ENCODE data around the gene ADAMTS7. TPM values are rescaled to one million over a fixed set of nuclear protein-coding genes. Genes with fewer than 3 reads are reported as not detected.
"Not testable (repeated sequence)": the region's sequence is repeated elsewhere in the genome, so short reads cannot be mapped to it uniquely, and the experiment has no call there.

ADAMTS7 gene
- total RNA-seq, 1 donor from 2014 or later, result 13.2 TPM

- peak; percentile 87 for DNase-seq (ENCODE audit: low spot score)
These were observed 46.0 kb downstream of the ADAMTS7 start for GRCh38 chr15:78765154-78765860.

- DNase-seq (ENCODE audit: low spot score), result peak; percentile 77
These were observed 46.7 kb downstream of the ADAMTS7 start for GRCh38 chr15:78764340-78765153.

- no peak for DNase-seq (ENCODE audit: low spot score)
These were observed 47.4 kb downstream of the ADAMTS7 start for GRCh38 chr15:78763796-78764241.

GRCh38 chr15:78762985-78763795 lies 48.1 kb downstream of the ADAMTS7 start:
- peak; percentile 82 for DNase-seq (ENCODE audit: low spot score)

- DNase-seq (ENCODE audit: low spot score), result peak; percentile 87
These were observed 48.8 kb downstream of the ADAMTS7 start for GRCh38 chr15:78762386-78762961.

GRCh38 chr15:78761891-78762385 lies 49.3 kb downstream of the ADAMTS7 start:
- DNase-seq (ENCODE audit: low spot score), result peak; percentile 57

GRCh38 chr15:78761475-78761874 lies 49.8 kb downstream of the ADAMTS7 start:
- peak; percentile 74 for DNase-seq (ENCODE audit: low spot score)

GRCh38 chr15:78761020-78761419 lies 50.2 kb downstream of the ADAMTS7 start:
- DNase-seq (ENCODE audit: low spot score), result peak; percentile 68

GRCh38 chr15:78760091-78760882 lies 51.0 kb downstream of the ADAMTS7 start:
- DNase-seq (ENCODE audit: low spot score), result peak; percentile 81

- peak; percentile 80 for DNase-seq (ENCODE audit: low spot score)
These were observed 51.8 kb downstream of the ADAMTS7 start for GRCh38 chr15:78759361-78759998.

- DNase-seq (ENCODE audit: low spot score), result not testable (repeated sequence)
These were observed 52.6 kb downstream of the ADAMTS7 start for GRCh38 chr15:78758486-78759200.

GRCh38 chr15:78758084-78758483 lies 53.2 kb downstream of the ADAMTS7 start:
- DNase-seq (ENCODE audit: low spot score), result not testable (repeated sequence)

- DNase-seq (ENCODE audit: low spot score), result no peak
These were observed 53.7 kb downstream of the ADAMTS7 start for GRCh38 chr15:78757636-78757905.

- peak; percentile 94 for DNase-seq (ENCODE audit: low spot score)
These were observed 54.3 kb downstream of the ADAMTS7 start for GRCh38 chr15:78756781-78757635.

GRCh38 chr15:78755900-78756591 lies 55.2 kb downstream of the ADAMTS7 start:
- DNase-seq (ENCODE audit: low spot score), result not testable (repeated sequence)

- DNase-seq (ENCODE audit: low spot score), result not testable (repeated sequence)
These were observed 56.5 kb downstream of the ADAMTS7 start for GRCh38 chr15:78754637-78755280.
